IgD-negative memory B cell (primary cell): ENCODE measurements around the gene GABRR2. TPM values are rescaled to one million over a fixed set of nuclear protein-coding genes. Genes with fewer than 3 reads are reported as not detected.

Experiments used
- H3K27ac Mint-ChIP-seq, 3 donors: one replicate each; pipeline ENCODE4 v1.8.0; 2020 to 2022; ENCODE audit warnings: mild to moderate bottlenecking in 3 of 3, mixed read lengths in 3 of 3, moderate library complexity in 1 of 3
- H3K27me3 Mint-ChIP-seq: one replicate; pipeline ENCODE4 v1.8.0; 2021; ENCODE audit warnings: mixed read lengths
- H3K36me3 Mint-ChIP-seq: one replicate; pipeline ENCODE4 v1.8.0; 2020; ENCODE audit warnings: mild to moderate bottlenecking, mixed read lengths
- H3K4me1 Mint-ChIP-seq, 3 donors: one replicate each; pipeline ENCODE4 v1.8.0; 2020 to 2022; ENCODE audit warnings: mixed read lengths in 3 of 3, mild to moderate bottlenecking in 1 of 3
- H3K4me3 Mint-ChIP-seq, 4 donors: one replicate each; pipeline ENCODE4 v1.8.0; 2020 to 2022; ENCODE audit warnings: mild to moderate bottlenecking in 4 of 4, mixed read lengths in 4 of 4, moderate library complexity in 3 of 4
- H3K9me3 Mint-ChIP-seq, 3 donors: one replicate each; pipeline ENCODE4 v1.8.0; 2020 to 2021; ENCODE audit warnings: mixed read lengths in 3 of 3, mild to moderate bottlenecking in 1 of 3
- polyA plus RNA-seq: library from polyadenylated mRNA; unstranded; fragments of 300-500 nt; fragmentation: Illumina TruSeq; gene quantifications from one replicate; pipeline ENCODE4 v1.2.3, GENCODE V29; 2021

The GABRR2 gene
- polyA plus RNA-seq, 1 donor from 2014 or later = 0.13 TPM

GRCh38 chr6:89290401-89291155, 24.5 kb downstream of the GABRR2 start:
- Mint-ChIP-seq H3K27ac (no peak overlapping the region), H3K4me1 (peaks cover 0 to 1% (median 1%) of the 10 kb centered on the region in 3 donors), H3K4me3 (no peak overlapping the region), H3K27me3 (no peaks in the 10 kb centered on the region), H3K36me3 (peaks cover 4% of the 10 kb centered on the region), H3K9me3 (peaks cover 4 to 8% (median 6%) of the 10 kb centered on the region in 3 donors)

- Mint-ChIP-seq H3K36me3 (peaks cover 4% of the 10 kb centered on the region), H3K27me3 (no peaks in the 10 kb centered on the region), H3K4me3 (no peak overlapping the region), H3K4me1 (peaks cover 0 to 1% (median 1%) of the 10 kb centered on the region in 3 donors), H3K9me3 (peaks cover 4 to 8% (median 6%) of the 10 kb centered on the region in 3 donors), H3K27ac (peak overlapping the region in 1 of 3 donors; percentile 33)
These were observed 25.4 kb downstream of the GABRR2 start for GRCh38 chr6:89289710-89290109.

- no peak overlapping the region for H3K27ac Mint-ChIP-seq
- H3K36me3 Mint-ChIP-seq = peaks cover 4% of the 10 kb centered on the region
- H3K9me3 Mint-ChIP-seq = peaks cover 4 to 8% (median 4%) of the 10 kb centered on the region in 3 donors
- no peak overlapping the region for H3K4me3 Mint-ChIP-seq
- H3K4me1 Mint-ChIP-seq = peaks cover 1 to 4% (median 1%) of the 10 kb centered on the region in 3 donors
- H3K27me3 Mint-ChIP-seq = no peaks in the 10 kb centered on the region
These were observed 27.6 kb downstream of the GABRR2 start for GRCh38 chr6:89287351-89288028.

DNA sequence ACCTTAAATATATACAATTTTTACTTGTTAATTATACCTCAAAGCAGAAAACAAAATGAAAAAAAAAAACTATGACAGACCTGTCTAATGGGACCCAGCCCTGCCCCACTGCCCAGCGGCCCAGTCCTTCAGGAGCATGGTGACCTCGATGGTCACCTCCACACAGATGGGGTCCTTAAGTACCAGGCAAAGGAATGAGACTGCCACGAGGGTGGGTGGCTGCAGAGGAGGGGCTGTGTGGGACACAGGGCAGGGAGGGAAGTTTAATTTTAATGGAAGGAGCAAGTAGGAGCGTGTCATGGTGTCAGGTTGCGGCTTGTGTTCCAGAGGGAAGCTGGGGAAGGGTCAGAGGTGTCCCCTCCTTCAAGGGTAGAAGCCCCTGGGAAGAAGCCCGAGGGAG, 28.6 kb downstream of the GABRR2 start:
- H3K4me3 Mint-ChIP-seq = no peak overlapping the region
- H3K27me3 Mint-ChIP-seq = no peaks in the 10 kb centered on the region
- peaks cover 4 to 8% (median 4%) of the 10 kb centered on the region in 3 donors for H3K9me3 Mint-ChIP-seq
- no peak overlapping the region for H3K27ac Mint-ChIP-seq
- H3K36me3 Mint-ChIP-seq = peaks cover 4% of the 10 kb centered on the region
- peaks cover 4 to 7% (median 6%) of the 10 kb centered on the region in 3 donors for H3K4me1 Mint-ChIP-seq

DNA sequence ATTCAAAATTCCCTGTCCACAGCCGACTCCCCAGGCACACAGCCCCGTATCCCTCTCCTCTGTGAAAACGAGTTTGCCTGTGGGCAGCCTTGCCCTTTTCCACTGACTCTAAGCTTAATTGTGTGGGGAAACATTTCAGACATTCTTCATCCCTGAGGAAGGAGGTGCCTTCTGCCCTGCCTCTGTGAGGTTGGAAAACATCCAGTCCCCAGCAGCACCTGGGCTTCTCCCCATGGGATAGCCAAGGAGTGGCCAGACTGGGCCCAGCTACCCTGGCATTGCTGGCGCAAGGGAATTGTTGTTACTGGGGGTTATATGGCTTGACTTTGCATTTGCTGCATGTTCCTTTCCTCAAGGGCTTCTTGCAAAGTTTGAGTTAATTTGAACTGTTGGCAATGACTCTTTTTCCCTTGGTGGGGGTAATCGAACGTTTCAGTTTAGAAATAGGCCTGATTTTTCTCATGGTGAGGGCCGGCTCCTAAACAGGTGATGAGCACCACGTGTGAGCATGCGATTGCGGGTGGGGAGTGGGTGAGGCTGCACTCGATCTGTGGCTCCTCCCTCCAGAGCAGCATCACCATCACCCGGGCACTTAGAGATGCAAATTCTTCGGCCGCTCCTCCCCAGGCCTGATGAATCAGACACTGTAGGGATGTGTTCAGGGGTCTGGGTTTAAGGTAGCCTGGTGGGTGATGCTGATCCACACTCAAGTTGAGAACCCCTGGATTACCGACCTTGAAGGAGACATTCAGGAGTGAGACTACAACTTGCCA, 29.9 kb downstream of the GABRR2 start:
- no peak overlapping the region for H3K27ac Mint-ChIP-seq
- H3K27me3 Mint-ChIP-seq = no peaks in the 10 kb centered on the region
- no peak overlapping the region for H3K4me3 Mint-ChIP-seq
- peaks cover 4 to 7% (median 6%) of the 10 kb centered on the region in 3 donors for H3K4me1 Mint-ChIP-seq
- peaks cover 4 to 8% (median 4%) of the 10 kb centered on the region in 3 donors for H3K9me3 Mint-ChIP-seq
- H3K36me3 Mint-ChIP-seq = peaks cover 3% of the 10 kb centered on the region

DNA sequence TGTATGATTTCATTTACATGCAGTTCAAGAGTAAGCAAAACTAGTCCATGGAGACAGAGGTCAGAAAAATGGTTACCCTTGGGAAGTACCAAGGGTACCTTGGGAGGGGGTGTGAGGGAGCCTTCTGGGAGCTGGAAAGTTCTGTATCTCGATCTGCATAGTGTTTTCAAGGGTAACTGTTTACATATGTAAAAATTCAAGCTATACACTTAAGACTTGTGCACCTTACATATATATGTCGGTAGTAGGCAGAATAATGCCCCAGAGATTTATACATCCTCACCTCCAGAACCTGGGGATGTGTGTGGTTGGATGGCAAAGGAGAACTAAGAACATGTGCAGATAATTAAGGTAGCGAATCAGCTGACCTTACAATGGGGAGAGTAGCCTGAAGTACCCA, 31.0 kb downstream of the GABRR2 start:
- peaks cover 2% of the 10 kb centered on the region for H3K36me3 Mint-ChIP-seq
- peaks cover 2 to 4% (median 4%) of the 10 kb centered on the region in 3 donors for H3K9me3 Mint-ChIP-seq
- H3K4me1 Mint-ChIP-seq = peaks cover 4 to 7% (median 6%) of the 10 kb centered on the region in 3 donors
- H3K4me3 Mint-ChIP-seq = no peak overlapping the region
- no peaks in the 10 kb centered on the region for H3K27me3 Mint-ChIP-seq
- H3K27ac Mint-ChIP-seq = no peak overlapping the region

DNA sequence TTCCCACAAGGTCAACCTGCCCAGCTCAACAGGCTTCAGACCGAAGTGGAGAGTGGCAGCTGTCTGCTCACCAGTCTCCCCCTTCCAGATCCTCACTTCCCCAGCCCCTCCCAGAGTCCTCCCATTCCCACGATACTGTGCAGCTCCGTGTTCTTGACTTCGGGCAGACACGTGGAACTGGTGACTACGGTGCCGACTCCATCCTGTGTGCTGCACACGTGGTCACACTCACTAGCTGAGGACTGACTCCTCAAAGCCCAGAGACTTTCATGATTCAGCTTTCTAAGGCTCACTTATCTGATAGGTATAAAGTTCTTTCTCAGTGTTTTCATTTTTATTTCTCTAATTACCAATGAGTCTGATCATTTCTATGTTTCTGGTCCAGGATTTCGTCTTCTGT, 32.4 kb downstream of the GABRR2 start:
- peaks cover 1% of the 10 kb centered on the region for H3K27me3 Mint-ChIP-seq
- H3K27ac Mint-ChIP-seq = no peak overlapping the region
- H3K4me3 Mint-ChIP-seq = no peak overlapping the region
- H3K9me3 Mint-ChIP-seq = no peaks in the 10 kb centered on the region
- no peaks in the 10 kb centered on the region for H3K36me3 Mint-ChIP-seq
- peaks cover 4 to 7% (median 5%) of the 10 kb centered on the region in 3 donors for H3K4me1 Mint-ChIP-seq

DNA sequence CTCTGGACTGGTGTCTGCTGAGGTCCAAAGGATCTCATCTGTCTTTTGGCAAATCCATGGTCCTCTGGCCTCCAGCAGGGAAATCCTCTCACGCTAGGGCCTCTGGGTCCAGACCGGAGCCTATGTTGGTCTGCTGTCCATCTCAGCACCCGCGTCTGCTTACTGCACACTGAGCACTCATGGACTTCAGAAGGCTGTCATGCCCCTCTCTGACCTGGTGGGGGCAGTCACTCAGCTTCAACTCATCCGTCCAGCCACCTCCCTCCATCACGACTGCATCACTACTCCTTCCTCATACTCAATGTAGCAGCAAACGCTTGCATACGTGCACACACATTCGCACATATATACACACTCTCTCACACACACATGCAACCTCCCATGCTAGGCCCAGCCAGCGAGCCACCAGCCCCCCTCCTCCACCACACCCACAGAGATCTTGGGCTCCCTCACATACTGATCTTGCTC, 33.3 kb downstream of the GABRR2 start:
- Mint-ChIP-seq H3K4me3 (peak overlapping the region in 2 of 4 donors; percentile 43 to 71), H3K9me3 (no peaks in the 10 kb centered on the region), H3K27ac (no peak overlapping the region), H3K36me3 (no peaks in the 10 kb centered on the region), H3K4me1 (peaks cover 4 to 7% (median 5%) of the 10 kb centered on the region in 3 donors), H3K27me3 (peaks cover 1% of the 10 kb centered on the region)

GRCh38 chr6:89278956-89279355, 36.1 kb downstream of the GABRR2 start:
- Mint-ChIP-seq H3K4me3 (no peak overlapping the region), H3K27me3 (peaks cover 1% of the 10 kb centered on the region)

DNA sequence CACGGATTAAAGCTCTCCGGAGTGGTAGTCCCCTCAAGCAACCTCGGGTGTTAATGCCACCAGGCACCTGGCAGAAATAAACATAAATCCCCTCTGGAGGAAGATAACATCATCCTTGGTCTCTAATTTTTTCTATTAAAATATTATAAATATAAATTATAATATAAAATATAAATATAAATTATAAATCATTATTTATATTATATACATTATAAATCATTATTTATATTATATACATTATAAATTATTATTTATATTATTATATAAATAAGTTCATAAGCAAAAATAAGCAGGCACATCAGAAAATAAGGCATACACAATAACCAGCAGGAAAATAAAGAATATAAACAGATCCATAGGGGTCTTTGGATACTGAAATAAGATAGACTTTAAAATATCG, 39.2 kb downstream of the GABRR2 start:
- Mint-ChIP-seq H3K9me3 (no peaks in the 10 kb centered on the region), H3K27ac (no peak overlapping the region), H3K4me1 (peaks cover 1 to 5% (median 4%) of the 10 kb centered on the region in 3 donors), H3K27me3 (peaks cover 1% of the 10 kb centered on the region), H3K4me3 (no peak overlapping the region), H3K36me3 (no peaks in the 10 kb centered on the region)

More at GRCh38 chr6:89278956-89279355, 36.1 kb downstream of the GABRR2 start:
- peaks cover 4 to 7% (median 5%) of the 10 kb centered on the region in 3 donors for H3K4me1 Mint-ChIP-seq
- H3K9me3 Mint-ChIP-seq = no peaks in the 10 kb centered on the region
- no peak overlapping the region for H3K27ac Mint-ChIP-seq
- H3K36me3 Mint-ChIP-seq = no peaks in the 10 kb centered on the region

- Mint-ChIP-seq H3K4me3 (no peak overlapping the region), H3K27ac (no peak overlapping the region), H3K9me3 (no peaks in the 10 kb centered on the region), H3K27me3 (peaks cover 6% of the 10 kb centered on the region), H3K4me1 (peaks cover 6 to 10% (median 8%) of the 10 kb centered on the region in 3 donors), H3K36me3 (no peaks in the 10 kb centered on the region)
These were observed 41.3 kb downstream of the GABRR2 start for GRCh38 chr6:89273816-89274215.

DNA sequence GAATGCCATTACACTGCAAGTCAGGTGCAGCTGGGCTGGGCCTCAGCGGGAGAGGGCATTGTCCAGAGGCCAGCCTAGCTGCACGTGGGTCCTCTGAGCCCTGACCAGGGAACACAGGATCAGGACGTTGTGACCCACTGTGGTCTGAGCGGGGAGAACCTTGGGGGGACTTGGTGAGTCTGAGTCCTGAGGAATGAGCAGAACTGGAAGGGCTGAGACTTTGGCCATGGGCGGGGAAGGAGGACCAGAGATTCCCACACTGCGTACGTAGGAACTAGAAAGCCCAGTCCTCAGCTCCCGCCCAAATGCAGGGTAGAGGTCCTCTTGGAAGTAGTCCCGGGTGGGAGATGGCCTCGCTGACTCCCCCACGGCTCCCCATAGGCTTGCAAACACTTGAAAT, 42.5 kb downstream of the GABRR2 start:
- Mint-ChIP-seq H3K4me3 (no peak overlapping the region), H3K27ac (no peak overlapping the region), H3K36me3 (peaks cover 1% of the 10 kb centered on the region), H3K27me3 (peaks cover 4% of the 10 kb centered on the region), H3K4me1 (peaks cover 6 to 10% (median 8%) of the 10 kb centered on the region in 3 donors), H3K9me3 (no peaks in the 10 kb centered on the region)

DNA sequence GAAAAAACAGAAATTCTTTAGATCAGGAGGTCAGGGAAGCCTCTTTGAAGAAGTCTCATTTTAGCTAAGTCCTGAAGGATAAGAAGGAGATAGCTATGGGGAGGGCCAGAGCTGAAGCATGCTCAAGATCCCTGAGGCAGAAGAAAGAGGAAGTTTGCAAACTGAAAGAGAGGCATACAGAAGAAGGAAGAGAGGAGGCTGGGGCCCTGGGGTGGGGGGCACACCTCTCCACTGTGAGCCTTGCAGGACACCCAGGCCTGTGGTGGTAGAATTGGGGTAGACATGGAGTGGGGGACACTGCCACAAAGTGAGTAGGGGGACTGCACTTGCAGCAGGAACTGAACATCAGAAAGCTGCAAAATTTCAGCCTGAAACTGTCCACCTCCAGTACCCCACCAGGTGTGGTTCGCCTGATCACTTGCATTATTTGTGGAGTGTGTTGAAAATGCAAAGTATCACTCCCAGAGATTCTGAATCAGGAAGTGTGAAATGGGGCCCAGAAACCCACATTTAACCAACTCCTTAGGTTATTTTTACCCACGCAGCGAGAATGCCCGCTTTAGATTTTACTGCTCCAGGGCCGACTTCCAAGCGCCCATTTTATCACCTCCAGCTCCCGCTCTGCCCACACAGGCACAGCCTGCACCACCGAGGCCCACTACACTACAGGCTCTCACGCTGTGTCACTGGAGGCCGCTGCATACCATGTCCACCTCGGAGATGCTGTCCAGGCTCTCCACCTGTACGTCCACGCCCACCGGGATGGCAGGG, 44.0 kb downstream of the GABRR2 start:
- H3K36me3 Mint-ChIP-seq = peaks cover 1% of the 10 kb centered on the region
- H3K27ac Mint-ChIP-seq = no peak overlapping the region
- H3K9me3 Mint-ChIP-seq = no peaks in the 10 kb centered on the region
- H3K4me1 Mint-ChIP-seq = peaks cover 6 to 10% (median 8%) of the 10 kb centered on the region in 3 donors
- H3K4me3 Mint-ChIP-seq = peak overlapping the region in 2 of 4 donors; percentile 79 to 81
- H3K27me3 Mint-ChIP-seq = peaks cover 7% of the 10 kb centered on the region

- Mint-ChIP-seq H3K4me1 (peaks cover 6 to 10% (median 8%) of the 10 kb centered on the region in 3 donors), H3K4me3 (no peak overlapping the region), H3K9me3 (no peaks in the 10 kb centered on the region), H3K27ac (no peak overlapping the region), H3K27me3 (peaks cover 7% of the 10 kb centered on the region), H3K36me3 (peaks cover 1% of the 10 kb centered on the region)
These were observed 45.1 kb downstream of the GABRR2 start for GRCh38 chr6:89269981-89270380.
